Measurements from ENCODE around the gene MESP1.

- TF ChIP-seq CTCF (conservative IDR thresholded peaks at IDR 0.05; ENCODE audit: low read depth, low read length) (no peak), EZH2 (IDR thresholded peaks at IDR 0.05; ENCODE audit: low read length, unreplicated experiment) (no peak)
Measured at GRCh38 chr15:89758981-89759380, 7.9 kb upstream of the MESP1 start.

All from PC-3 (cell line).